Mucosa of descending colon (tissue), 3 donors: ENCODE data around the gene PLD5. TPM values are rescaled to one million over a fixed set of nuclear protein-coding genes. Genes with fewer than 3 reads are reported as not detected.

Experiments used
- ATAC-seq: fragments of 200-7000 bp; cut with Tn5 transposase; one replicate; pipeline ENCODE4 v1.9.1; 2020; ENCODE audit warnings: mild to moderate bottlenecking, moderate library complexity
- DNase-seq, 3 donors: peaks; one replicate each; pipeline ENCODE4 v3.0.0-alpha.2; 2020
- H3K36me3 ChIP-seq: fragments of 200-600 bp; one replicate; pipeline ENCODE4 v1.8.0; 2021; ENCODE audit warnings: low read depth, mild to moderate bottlenecking
- H3K4me1 ChIP-seq: fragments of 200-600 bp; one replicate; pipeline ENCODE4 v1.8.0; 2021; ENCODE audit warnings: low read depth, mild to moderate bottlenecking
- H3K4me3 ChIP-seq: fragments of 200-600 bp; one replicate; pipeline ENCODE4 v1.8.0; 2021; ENCODE audit warnings: mild to moderate bottlenecking
- H3K9me3 ChIP-seq: fragments of 200-600 bp; one replicate; pipeline ENCODE4 v1.8.0; 2021; ENCODE audit warnings: mild to moderate bottlenecking
- intact Hi-C, 2 donors: fragments of 100-400 bp; cut with DNase I in 1 of 2; cut with micrococcal nuclease in 1 of 2; formaldehyde crosslinking; loops; one replicate each; pipeline versions ENCODE4 v1.11.0 to v1.11.1; 2022; cut with DNase I, micrococcal nuclease
- total RNA-seq, 3 donors: library from RNA; stranded (reverse); fragmentation: NEBNext Ultra II Directional in 2 of 3; extraction: Animal tissue kit (Norgen Biotek cat#: 25700) in 2 of 3; gene quantifications; one replicate each; pipeline versions ENCODE4 v1.2.1 to v1.2.4, GENCODE V29; 2021 to 2023
- TF ChIP-seq, protein P1 (sequence below): fragments of 200-600 bp; IDR thresholded peaks from one replicate; pipeline ENCODE4 v1.8.0; 2022; ENCODE audit warnings: antibody characterized with exemption, mild to moderate bottlenecking
- donor health status: DM: no; HTN: no; CAD: no; lungs with moderate emphysema.
- donor health status: DM: no; HTN: no; CAD: no.
- donor health status: DM: no; HTN: yes; CAD: no.

PLD5 gene
- total RNA-seq, 3 donors from 2014 or later: 0.54 TPM; not detected in 2

DNA sequence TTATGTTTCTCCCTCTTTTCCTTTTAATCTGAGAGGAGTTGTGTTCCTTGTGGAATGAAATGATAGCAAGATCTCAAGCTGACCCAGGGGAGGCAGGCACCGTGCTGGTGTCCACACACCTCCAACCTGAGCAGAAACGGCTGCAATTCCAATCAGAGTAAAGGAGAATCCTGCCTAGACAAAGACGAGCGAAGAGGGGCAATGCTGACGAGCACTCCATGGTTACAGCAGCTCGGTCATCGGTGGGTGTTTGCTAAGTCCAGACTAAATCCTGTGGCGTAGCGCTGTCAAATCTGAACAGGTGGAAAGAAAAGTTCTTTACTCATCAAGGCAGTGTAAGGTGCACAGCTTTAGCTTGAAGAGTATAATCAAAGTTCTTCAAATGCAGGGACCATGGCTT is 74.8 kb downstream of the PLD5 start:
- no peaks in the 10 kb centered on the region for H3K36me3 ChIP-seq
- no peak for ATAC-seq
- intact Hi-C loops: no loop called here
- DNase-seq: no peak
- H3K4me1 ChIP-seq: no peaks in the 10 kb centered on the region
- no peak overlapping the region for H3K4me3 ChIP-seq
- H3K9me3 ChIP-seq: no peaks in the 10 kb centered on the region
- TF ChIP-seq, protein P1, sequence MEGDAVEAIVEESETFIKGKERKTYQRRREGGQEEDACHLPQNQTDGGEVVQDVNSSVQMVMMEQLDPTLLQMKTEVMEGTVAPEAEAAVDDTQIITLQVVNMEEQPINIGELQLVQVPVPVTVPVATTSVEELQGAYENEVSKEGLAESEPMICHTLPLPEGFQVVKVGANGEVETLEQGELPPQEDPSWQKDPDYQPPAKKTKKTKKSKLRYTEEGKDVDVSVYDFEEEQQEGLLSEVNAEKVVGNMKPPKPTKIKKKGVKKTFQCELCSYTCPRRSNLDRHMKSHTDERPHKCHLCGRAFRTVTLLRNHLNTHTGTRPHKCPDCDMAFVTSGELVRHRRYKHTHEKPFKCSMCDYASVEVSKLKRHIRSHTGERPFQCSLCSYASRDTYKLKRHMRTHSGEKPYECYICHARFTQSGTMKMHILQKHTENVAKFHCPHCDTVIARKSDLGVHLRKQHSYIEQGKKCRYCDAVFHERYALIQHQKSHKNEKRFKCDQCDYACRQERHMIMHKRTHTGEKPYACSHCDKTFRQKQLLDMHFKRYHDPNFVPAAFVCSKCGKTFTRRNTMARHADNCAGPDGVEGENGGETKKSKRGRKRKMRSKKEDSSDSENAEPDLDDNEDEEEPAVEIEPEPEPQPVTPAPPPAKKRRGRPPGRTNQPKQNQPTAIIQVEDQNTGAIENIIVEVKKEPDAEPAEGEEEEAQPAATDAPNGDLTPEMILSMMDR: no peak

DNA sequence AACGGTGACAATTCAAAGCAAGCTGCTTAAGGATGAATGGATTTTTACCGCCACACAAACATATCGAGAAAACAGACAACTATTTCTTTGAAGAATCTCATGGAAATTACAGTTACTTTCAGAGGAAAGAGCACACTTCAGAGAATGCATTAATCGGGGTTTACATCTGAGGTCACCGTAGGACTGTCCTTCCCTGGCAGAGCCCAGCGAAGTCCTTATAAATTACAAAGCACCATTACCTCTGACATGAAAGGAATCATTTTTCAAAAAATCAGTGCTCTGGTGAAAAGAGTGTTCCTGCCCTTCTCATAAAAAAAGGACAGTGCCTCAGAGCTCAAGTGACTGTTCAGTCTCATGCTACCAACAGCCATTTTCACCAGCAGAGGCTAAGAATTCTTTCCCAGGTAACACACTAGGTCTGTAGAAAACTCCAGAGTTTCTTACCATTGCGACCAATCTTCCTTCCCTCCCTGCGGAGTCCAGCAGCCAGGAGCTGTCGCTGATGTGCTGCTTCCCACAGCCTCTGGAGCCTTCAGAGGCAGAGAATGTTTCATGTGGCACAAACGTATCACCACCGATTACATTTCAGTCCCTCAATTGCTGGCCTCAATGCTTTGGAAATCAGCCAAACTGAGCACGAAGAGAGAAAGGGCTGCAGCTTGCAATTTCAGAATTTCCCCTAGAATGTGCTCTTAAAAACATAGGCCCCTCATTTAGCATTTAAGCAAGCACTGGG is 75.4 kb downstream of the PLD5 start:
- no peak for ATAC-seq
- H3K36me3 ChIP-seq: no peaks in the 10 kb centered on the region
- TF ChIP-seq, protein P1: no peak
- H3K9me3 ChIP-seq: no peaks in the 10 kb centered on the region
- H3K4me1 ChIP-seq: no peaks in the 10 kb centered on the region
- intact Hi-C loops: no loop called here
- H3K4me3 ChIP-seq: no peak overlapping the region
- DNase-seq: no peak

DNA sequence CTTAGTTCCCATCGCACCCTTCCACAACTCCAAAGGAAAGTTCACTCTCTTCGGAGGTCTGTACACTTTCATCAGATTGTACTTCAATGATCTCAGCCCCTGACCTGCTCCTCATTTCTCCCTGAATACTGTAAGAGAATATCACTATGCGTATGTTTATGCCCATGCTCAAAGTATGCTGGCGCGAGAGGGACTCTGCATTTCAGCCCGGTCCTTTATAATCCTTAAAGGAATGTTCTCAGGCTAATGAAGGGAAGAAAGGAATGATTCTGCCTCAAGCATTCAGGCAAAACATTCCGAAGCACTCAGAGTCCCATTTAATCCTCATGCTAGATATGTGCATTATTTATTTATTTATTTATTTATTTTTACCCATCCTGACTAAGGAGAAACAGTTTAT is 76.8 kb downstream of the PLD5 start:
- TF ChIP-seq, protein P1: no peak
- H3K4me1 ChIP-seq: no peaks in the 10 kb centered on the region
- no peak overlapping the region for H3K4me3 ChIP-seq
- ATAC-seq (no peak), DNase-seq (no peak)
- H3K9me3 ChIP-seq: no peaks in the 10 kb centered on the region
- intact Hi-C loops: no loop called here
- no peaks in the 10 kb centered on the region for H3K36me3 ChIP-seq

DNA sequence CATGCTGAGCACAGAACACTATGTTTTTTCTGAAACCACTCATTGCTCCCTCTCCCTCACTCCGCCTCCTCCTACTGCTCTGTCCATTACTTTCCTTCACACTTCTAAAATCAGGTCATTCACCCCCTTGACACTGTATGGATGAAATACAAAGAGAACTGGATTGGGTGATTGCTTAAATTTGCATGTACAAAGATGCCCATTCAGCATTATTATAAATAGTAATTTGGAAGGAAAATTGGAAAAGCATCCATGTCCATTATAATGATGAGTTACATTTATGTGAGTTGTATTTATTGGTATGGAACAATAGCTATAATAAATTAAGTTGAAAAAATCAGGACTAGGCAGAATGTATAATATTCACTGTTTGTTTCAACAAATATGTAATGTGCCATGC is 83.7 kb downstream of the PLD5 start:
- no peaks in the 10 kb centered on the region for H3K9me3 ChIP-seq
- H3K4me1 ChIP-seq: no peaks in the 10 kb centered on the region
- ATAC-seq (no peak), DNase-seq (no peak)
- intact Hi-C loops: no loop called here
- TF ChIP-seq, protein P1: no peak
- H3K4me3 ChIP-seq: no peak overlapping the region
- no peaks in the 10 kb centered on the region for H3K36me3 ChIP-seq

DNA sequence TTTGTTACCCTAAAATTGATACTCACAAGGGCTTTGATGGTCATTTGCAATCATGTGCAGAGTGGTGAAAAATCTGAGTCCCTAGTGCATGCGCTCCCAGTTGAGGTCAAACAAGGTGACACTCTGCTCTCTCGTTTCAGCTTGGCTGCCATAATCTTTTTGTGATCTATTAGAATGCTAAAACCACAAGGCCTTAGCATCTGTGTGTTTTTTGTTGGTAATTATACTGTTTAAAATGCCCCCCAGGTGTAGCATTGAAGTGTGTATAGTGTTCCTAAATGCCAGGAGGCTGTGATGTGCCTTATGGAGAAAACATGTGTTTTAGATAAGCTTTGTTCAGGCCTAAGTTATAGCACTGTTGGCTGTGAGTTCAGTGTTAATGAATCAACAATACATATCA is 89.3 kb downstream of the PLD5 start:
- TF ChIP-seq, protein P1: no peak
- Histone ChIP-seq H3K4me3 (no peak overlapping the region), H3K4me1 (no peaks in the 10 kb centered on the region), H3K36me3 (no peaks in the 10 kb centered on the region), H3K9me3 (no peaks in the 10 kb centered on the region)
- ATAC-seq (no peak), DNase-seq (no peak)
- intact Hi-C loops: no loop called here
